DOHH2 (cell line): ENCODE data around the gene CHD3.

Experiments
- H3F3A ChIP-seq: fragments of 200-600 bp; sonication (generic), shearing (Covaris generic); 2 replicates; pipeline ENCODE4 v1.6.0; 2016; ENCODE audit warnings: antibody characterized with exemption, mild to moderate bottlenecking; ENCODE audit not compliant: control insufficient read depth, insufficient read depth
- H3K27ac ChIP-seq: fragments of 200-600 bp; sonication (generic); 2 replicates; pipeline ENCODE4 v1.5.1; 2014; ENCODE audit warnings: low read depth, mild to moderate bottlenecking, low read length, moderate library complexity
- H3K27me3 ChIP-seq: fragments of 200-600 bp; sonication (generic); 2 replicates; pipeline ENCODE4 v1.6.1; 2014; ENCODE audit warnings: mild to moderate bottlenecking, low read length, mixed read lengths; ENCODE audit not compliant: control insufficient read depth
- H3K36me3 ChIP-seq: fragments of 200-600 bp; sonication (generic); 2 replicates; pipeline ENCODE4 v1.6.1; 2014; ENCODE audit warnings: mild to moderate bottlenecking, low read length, moderate library complexity, mixed read lengths; ENCODE audit not compliant: control insufficient read depth
- H3K4me1 ChIP-seq: fragments of 200-600 bp; sonication (generic); 2 replicates; pipeline ENCODE4 v1.6.1; 2014; ENCODE audit warnings: mild to moderate bottlenecking, low read length, mixed read lengths; ENCODE audit not compliant: control insufficient read depth
- H3K4me2 ChIP-seq: fragments of 200-600 bp; sonication (generic); 2 replicates; pipeline ENCODE4 v1.6.0; 2014; ENCODE audit warnings: mild to moderate bottlenecking, low read length, moderate library complexity
- H3K4me3 ChIP-seq: fragments of 200-600 bp; sonication (generic); 2 replicates; pipeline ENCODE4 v1.5.1; 2014; ENCODE audit warnings: mild to moderate bottlenecking, low read length, mixed read lengths
- H3K79me2 ChIP-seq: fragments of 200-600 bp; sonication (generic); 2 replicates; pipeline ENCODE4 v1.6.1; 2014; ENCODE audit warnings: mild to moderate bottlenecking, low read length, mixed read lengths; ENCODE audit not compliant: control insufficient read depth
- H3K9me2 ChIP-seq: fragments of 200-600 bp; sonication (generic); replicated peaks from 2 replicates; pipeline ENCODE4 v1.6.1; 2014; ENCODE audit warnings: mild to moderate bottlenecking, low read length, mixed read lengths; ENCODE audit not compliant: control insufficient read depth
- H3K9me3 ChIP-seq: fragments of 200-600 bp; sonication (generic); 2 replicates; pipeline ENCODE4 v1.6.1; 2014; ENCODE audit warnings: antibody characterized with exemption, low read length, mixed read lengths; ENCODE audit not compliant: control insufficient read depth, insufficient read depth
- H4K20me1 ChIP-seq: fragments of 200-600 bp; sonication (generic); 2 replicates; pipeline ENCODE4 v1.6.0; 2014; ENCODE audit warnings: low read depth, mild to moderate bottlenecking, antibody characterized with exemption, low read length, moderate library complexity; ENCODE audit not compliant: control insufficient read depth, insufficient read depth
- CTCF ChIP-seq: fragments of 200-600 bp; sonication (generic); IDR thresholded peaks from one replicate; pipeline ENCODE4 v1.5.1; 2014; ENCODE audit warnings: antibody characterized with exemption, mild to moderate bottlenecking, low read depth, low read length; ENCODE audit not compliant: poor library complexity, severe bottlenecking
- EZH2phosphoT487 ChIP-seq: fragments of 200-600 bp; sonication (generic); IDR thresholded peaks from 2 replicates; pipeline ENCODE4 v1.6.1; 2017; ENCODE audit warnings: borderline replicate concordance, mild to moderate bottlenecking, antibody characterized with exemption, low read length, moderate library complexity, mixed read lengths

The CHD3 gene

DNA sequence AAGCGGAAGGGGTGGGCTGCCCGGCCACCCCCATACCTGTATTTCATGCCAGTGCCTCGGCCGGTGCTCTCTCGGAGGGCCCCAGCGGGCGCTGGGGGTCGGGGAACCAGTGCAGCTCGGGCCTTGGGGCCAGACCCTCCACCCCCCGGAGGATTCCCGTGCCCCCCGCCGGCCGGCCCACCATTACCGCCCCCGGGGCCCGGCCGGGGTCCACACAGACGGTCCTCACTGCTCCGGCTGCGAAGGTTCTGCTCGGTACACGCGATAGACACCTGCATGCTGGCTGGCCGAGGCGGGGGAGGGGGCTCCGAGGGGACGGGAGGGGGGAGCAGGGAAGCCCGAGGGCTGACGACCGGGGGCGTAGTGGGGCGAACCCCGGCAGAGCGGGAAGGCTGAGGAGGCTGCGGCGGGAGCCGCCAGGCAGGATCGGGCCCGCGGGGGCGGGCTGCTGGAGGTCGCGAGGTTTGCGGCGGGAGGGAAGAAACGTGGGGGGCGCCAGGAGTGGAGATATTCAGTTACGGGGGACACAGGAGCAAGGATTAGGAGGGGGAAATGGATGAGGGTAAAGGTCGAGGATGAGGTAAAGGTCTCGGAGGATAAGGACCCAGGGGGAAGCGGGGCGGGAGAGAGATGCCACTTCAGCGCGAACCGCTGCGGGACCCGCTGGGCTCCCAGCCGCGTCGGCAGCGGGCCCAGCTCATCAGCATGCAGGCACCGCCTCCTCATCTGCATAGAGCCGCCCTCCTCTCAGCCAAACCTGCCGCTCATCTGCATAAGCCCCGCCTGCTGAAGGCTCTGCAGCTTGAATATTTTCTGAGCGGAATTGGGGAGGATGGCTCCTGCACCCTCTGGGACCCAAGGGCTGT is 40.8 kb downstream of the CHD3 start, which contains the start of gene KCNAB3:
Gene KCNAB3, minus strand, starts transcription at position 699 of the 866 bp plus-strand sequence. Its CDS starts 421 bp downstream, at position 278.
- peak within 1 kb of the TSS; percentile 96 for H3K4me3 ChIP-seq
- no peak within 1 kb of the TSS for H3K27ac ChIP-seq

DNA sequence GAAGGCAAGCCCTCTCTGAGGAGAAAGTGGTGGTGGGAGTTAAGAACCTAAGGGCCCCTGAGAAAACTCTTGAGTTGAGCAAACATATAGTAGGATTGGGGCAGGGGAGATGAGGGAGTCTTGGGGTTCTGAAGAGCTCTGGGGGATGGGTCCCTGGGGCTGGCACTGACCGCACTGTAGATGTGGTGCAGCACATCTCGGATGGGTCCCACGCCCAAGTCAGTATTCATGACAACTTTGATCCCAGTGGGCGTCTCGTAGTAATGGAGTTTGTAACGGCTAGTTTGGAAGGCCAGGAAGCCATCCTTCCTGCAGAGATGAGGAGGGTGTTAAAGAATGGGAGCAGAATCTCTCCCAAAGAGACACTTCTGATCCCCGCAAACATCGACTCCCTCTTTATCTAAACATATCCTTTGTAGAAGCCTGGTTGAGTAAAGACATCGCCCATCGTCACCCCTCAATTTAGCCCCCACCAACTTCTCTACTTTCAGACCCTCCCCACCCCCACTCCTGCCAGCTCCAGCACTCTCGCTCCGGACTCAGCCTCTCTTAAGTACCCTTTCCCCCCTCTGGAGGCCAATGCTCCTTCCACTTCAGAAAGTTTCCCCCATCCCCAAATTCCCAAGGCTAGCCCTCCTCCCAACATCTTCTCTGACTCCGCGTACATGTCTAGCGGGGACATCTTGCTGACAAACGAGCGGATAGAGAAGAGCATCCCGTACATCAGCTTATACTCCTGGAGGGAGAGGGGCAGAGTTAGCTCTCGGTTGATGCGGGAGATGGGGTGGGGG is 42.4 kb downstream of the CHD3 start:
- Histone ChIP-seq H3K27ac (no peak overlapping the region), H3K4me2 (peak overlapping the region; percentile 70), H3K9me3 (no peaks in the 10 kb centered on the region), H3F3A (no peaks in the 10 kb centered on the region), H3K9me2 (no peaks in the 10 kb centered on the region), H3K4me1 (peaks cover 27% of the 10 kb centered on the region), H3K36me3 (peaks cover 31% of the 10 kb centered on the region), H4K20me1 (no peaks in the 10 kb centered on the region), H3K79me2 (peaks cover 49% of the 10 kb centered on the region), H3K4me3 (peak overlapping the region; percentile 96), H3K27me3 (no peaks in the 10 kb centered on the region)
- TF ChIP-seq EZH2phosphoT487, result no peak

More for the DNA sequence above, 40.8 kb downstream of the CHD3 start, which contains the start of gene KCNAB3:
- Histone ChIP-seq H3K36me3 (peaks cover 18% of the 10 kb centered on the region), H3K79me2 (peaks cover 40% of the 10 kb centered on the region), H3K4me1 (peaks cover 22% of the 10 kb centered on the region), H3K9me3 (no peaks in the 10 kb centered on the region), H4K20me1 (no peaks in the 10 kb centered on the region), H3F3A (no peaks in the 10 kb centered on the region), H3K27me3 (no peaks in the 10 kb centered on the region), H3K4me2 (peak within 1 kb of the TSS; percentile 70), H3K9me2 (no peaks in the 10 kb centered on the region)
- TF ChIP-seq CTCF, result no peak
- TF ChIP-seq EZH2phosphoT487, result no peak

- no peaks in the 10 kb centered on the region for H3K9me2 ChIP-seq
- H3K4me3 ChIP-seq, result peak within 1 kb of the TSS; percentile 96
- H3K9me3 ChIP-seq, result no peaks in the 10 kb centered on the region
- H4K20me1 ChIP-seq, result no peaks in the 10 kb centered on the region
- H3K36me3 ChIP-seq, result peaks cover 36% of the 10 kb centered on the region
- H3K4me1 ChIP-seq, result peaks cover 27% of the 10 kb centered on the region
- no peak for TF ChIP-seq CTCF
- TF ChIP-seq EZH2phosphoT487, result no peak
- no peaks in the 10 kb centered on the region for H3K27me3 ChIP-seq
- peaks cover 49% of the 10 kb centered on the region for H3K79me2 ChIP-seq
- H3F3A ChIP-seq, result no peaks in the 10 kb centered on the region
- H3K4me2 ChIP-seq, result peak within 1 kb of the TSS; percentile 72
- H3K27ac ChIP-seq, result peak within 1 kb of the TSS; percentile 62
Measured at GRCh38 chr17:7931709-7932482, 43.3 kb downstream of the CHD3 start, which contains the start of the genes CNTROB and TRAPPC1. Gene CNTROB, plus strand, starts transcription at chr17:7932206. Its CDS starts 874 bp downstream, at chr17:7933080. Gene TRAPPC1, minus strand, starts transcription at chr17:7931946. Its CDS starts 117 bp downstream, at chr17:7931829.
